ENCODE measurements around the gene SLC25A51. TPM values are rescaled to one million over a fixed set of nuclear protein-coding genes. Genes with fewer than 3 reads are reported as not detected.

The SLC25A51 gene
- total RNA-seq, 1 experiment from 2014 or later = 40.8 TPM

GRCh38 chr9:37920471-37921167 is 16.7 kb upstream of the SLC25A51 start:
- CTCF ChIA-PET = no interaction called here
- no peak overlapping the region for H3K4me3 ChIP-seq (ENCODE audit: low read depth, low read length, poor library complexity, severe bottlenecking)
- POLR2A ChIA-PET (ENCODE audit: low non-redundant PET) = no interaction called here
- peaks cover 3% of the 10 kb centered on the region for H3K36me3 ChIP-seq (ENCODE audit: insufficient read depth, low read length, poor library complexity, severe bottlenecking)
- intact Hi-C loops (cut with micrococcal nuclease; ENCODE audit: unreplicated experiment) = no loop called here
- H3K4me1 ChIP-seq (ENCODE audit: insufficient read depth, low read length, poor library complexity, severe bottlenecking) = no peaks in the 10 kb centered on the region
- BruUV-seq (replicated peaks) = no TSS peak
- H3K27ac ChIP-seq (ENCODE audit: low read depth, low read length, poor library complexity, severe bottlenecking) = no peak overlapping the region
- TF ChIP-seq EZH2 (IDR thresholded peaks at IDR 0.05; ENCODE audit: borderline replicate concordance, low read depth, low read length, poor library complexity, severe bottlenecking) (no peak), CTCF (conservative IDR thresholded peaks at IDR 0.05; ENCODE audit: low read depth, low read length) (no peak)
- DNase-seq (ENCODE audit: low spot score) = no peak
- no peaks in the 10 kb centered on the region for H3K27me3 ChIP-seq (replicated peaks; ENCODE audit: insufficient read depth, low read depth, low read length, poor library complexity)
- no peaks in the 10 kb centered on the region for H3K9me3 ChIP-seq (ENCODE audit: low read depth, low read length, poor library complexity, severe bottlenecking)

- H3K4me1 ChIP-seq (ENCODE audit: insufficient read depth, low read length, poor library complexity, severe bottlenecking) = no peaks in the 10 kb centered on the region
- no TSS peak for BruUV-seq (replicated peaks)
- TF ChIP-seq CTCF (conservative IDR thresholded peaks at IDR 0.05; ENCODE audit: low read depth, low read length) (no peak), EZH2 (IDR thresholded peaks at IDR 0.05; ENCODE audit: borderline replicate concordance, low read depth, low read length, poor library complexity, severe bottlenecking) (no peak)
- no peak overlapping the region for H3K4me3 ChIP-seq (ENCODE audit: low read depth, low read length, poor library complexity, severe bottlenecking)
- H3K27me3 ChIP-seq (replicated peaks; ENCODE audit: insufficient read depth, low read depth, low read length, poor library complexity) = no peaks in the 10 kb centered on the region
- ChIA-PET CTCF (no interaction called here), POLR2A (ENCODE audit: low non-redundant PET) (no interaction called here)
- peaks cover 3% of the 10 kb centered on the region for H3K36me3 ChIP-seq (ENCODE audit: insufficient read depth, low read length, poor library complexity, severe bottlenecking)
- intact Hi-C loops (cut with micrococcal nuclease; ENCODE audit: unreplicated experiment) = loop anchor here (10.0 kb wide), 1 partner anchor 515 kb away; no protein-coding TSS in a partner anchor
- DNase-seq (ENCODE audit: low spot score) = no peak
- H3K9me3 ChIP-seq (ENCODE audit: low read depth, low read length, poor library complexity, severe bottlenecking) = no peaks in the 10 kb centered on the region
- no peak overlapping the region for H3K27ac ChIP-seq (ENCODE audit: low read depth, low read length, poor library complexity, severe bottlenecking)
Measured at GRCh38 chr9:37919956-37920335, 16.0 kb upstream of the SLC25A51 start.

DNA sequence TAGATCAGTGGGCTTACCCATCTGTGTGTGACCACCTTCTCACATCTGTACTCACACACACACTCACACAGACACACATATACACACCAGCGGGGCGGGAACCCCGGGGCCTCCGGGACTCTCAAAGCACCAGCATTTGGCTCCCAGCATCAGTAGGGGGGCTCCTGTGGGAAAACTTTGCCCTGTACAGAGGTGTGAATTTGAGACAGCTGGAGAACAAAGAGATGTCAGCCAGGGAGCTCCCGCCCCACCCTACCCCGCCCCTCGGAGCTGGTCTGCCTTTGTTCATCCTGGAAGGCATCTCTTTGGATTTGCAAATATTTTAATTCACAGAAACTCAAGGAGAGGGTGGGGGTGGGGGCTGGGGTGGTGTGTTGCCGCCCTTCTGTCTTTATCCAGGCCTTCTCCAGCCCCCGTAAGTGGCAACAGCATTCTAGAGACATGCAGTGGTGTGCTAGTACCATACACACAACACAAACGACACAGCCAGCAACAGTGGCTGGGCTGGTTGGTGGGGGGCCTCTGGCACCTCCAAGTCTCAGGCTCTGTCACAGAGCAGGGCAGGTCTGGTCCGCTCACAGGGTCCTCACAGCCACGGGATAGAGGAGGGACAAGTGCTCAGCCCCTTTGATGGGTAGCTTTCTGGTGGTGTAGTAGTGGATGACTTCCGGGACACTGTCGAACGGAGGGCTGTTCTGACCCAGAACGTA is 15.5 kb upstream of the SLC25A51 start:
- Histone ChIP-seq H3K27ac (ENCODE audit: low read depth, low read length, poor library complexity, severe bottlenecking) (no peak overlapping the region), H3K4me1 (ENCODE audit: insufficient read depth, low read length, poor library complexity, severe bottlenecking) (no peaks in the 10 kb centered on the region), H3K36me3 (ENCODE audit: insufficient read depth, low read length, poor library complexity, severe bottlenecking) (peaks cover 3% of the 10 kb centered on the region), H3K4me3 (ENCODE audit: low read depth, low read length, poor library complexity, severe bottlenecking) (no peak overlapping the region), H3K27me3 (replicated peaks; ENCODE audit: insufficient read depth, low read depth, low read length, poor library complexity) (no peaks in the 10 kb centered on the region), H3K9me3 (ENCODE audit: low read depth, low read length, poor library complexity, severe bottlenecking) (no peaks in the 10 kb centered on the region)
- ChIA-PET CTCF (no interaction called here), POLR2A (ENCODE audit: low non-redundant PET) (no interaction called here)
- DNase-seq (ENCODE audit: low spot score) = no peak
- intact Hi-C loops (cut with micrococcal nuclease; ENCODE audit: unreplicated experiment) = loop anchor here (10.0 kb wide), 1 partner anchor 515 kb away; no protein-coding TSS in a partner anchor
- no TSS peak for BruUV-seq (replicated peaks)
- TF ChIP-seq EZH2 (IDR thresholded peaks at IDR 0.05; ENCODE audit: borderline replicate concordance, low read depth, low read length, poor library complexity, severe bottlenecking) = no peak
- no peak for TF ChIP-seq CTCF (conservative IDR thresholded peaks at IDR 0.05; ENCODE audit: low read depth, low read length)

Measured in A673 (cell line).